Immature natural killer cell (primary cell): ENCODE results near the gene SLC7A6. TPM values are rescaled to one million over a fixed set of nuclear protein-coding genes. Genes with fewer than 3 reads are reported as not detected.

Experiments used
- DNase-seq, 3 donors: peaks; one replicate each; pipeline ENCODE4 v3.0.0; 2022; ENCODE audit warnings: mixed read lengths in 1 of 3
- H3K27ac Mint-ChIP-seq, 6 donors: one replicate each; pipeline ENCODE4 v1.8.0; 2020; ENCODE audit warnings: mixed read lengths in 6 of 6, mild to moderate bottlenecking in 5 of 6, inconsistent platforms in 4 of 6, moderate library complexity in 3 of 6
- H3K27me3 Mint-ChIP-seq, 3 donors: one replicate each; pipeline ENCODE4 v1.8.0; 2020 to 2021; ENCODE audit warnings: low read depth in 3 of 3, mild to moderate bottlenecking in 3 of 3, mixed read lengths in 3 of 3, moderate library complexity in 3 of 3, inconsistent platforms in 1 of 3
- H3K36me3 Mint-ChIP-seq, 3 donors: one replicate each; pipeline ENCODE4 v1.8.0; 2020; ENCODE audit warnings: mixed read lengths in 3 of 3, inconsistent platforms in 2 of 3, mild to moderate bottlenecking in 2 of 3
- H3K4me1 Mint-ChIP-seq, 2 donors: one replicate each; pipeline ENCODE4 v1.8.0; 2020; ENCODE audit warnings: inconsistent platforms in 2 of 2, mild to moderate bottlenecking in 2 of 2, mixed read lengths in 2 of 2, moderate library complexity in 1 of 2
- H3K4me3 Mint-ChIP-seq, 5 donors: one replicate each; pipeline ENCODE4 v1.8.0; 2020; ENCODE audit warnings: mild to moderate bottlenecking in 5 of 5, mixed read lengths in 5 of 5, inconsistent platforms in 3 of 5, moderate library complexity in 3 of 5
- H3K9me3 Mint-ChIP-seq, 6 donors: one replicate each; pipeline ENCODE4 v1.8.0; 2020; ENCODE audit warnings: mild to moderate bottlenecking in 6 of 6, mixed read lengths in 6 of 6, inconsistent platforms in 4 of 6, moderate library complexity in 3 of 6
- polyA plus RNA-seq, 3 donors: library from polyadenylated mRNA; unstranded; fragments of 300-500 nt; fragmentation: Illumina TruSeq; gene quantifications; one replicate each; pipeline ENCODE4 v1.2.3, GENCODE V29; 2021

Gene SLC7A6
- 10 to 100 TPM in 1 of 3 donors, 1 to 10 TPM in 2; 1.9 to 12.8 (median 6.0) TPM for polyA plus RNA-seq

DNA sequence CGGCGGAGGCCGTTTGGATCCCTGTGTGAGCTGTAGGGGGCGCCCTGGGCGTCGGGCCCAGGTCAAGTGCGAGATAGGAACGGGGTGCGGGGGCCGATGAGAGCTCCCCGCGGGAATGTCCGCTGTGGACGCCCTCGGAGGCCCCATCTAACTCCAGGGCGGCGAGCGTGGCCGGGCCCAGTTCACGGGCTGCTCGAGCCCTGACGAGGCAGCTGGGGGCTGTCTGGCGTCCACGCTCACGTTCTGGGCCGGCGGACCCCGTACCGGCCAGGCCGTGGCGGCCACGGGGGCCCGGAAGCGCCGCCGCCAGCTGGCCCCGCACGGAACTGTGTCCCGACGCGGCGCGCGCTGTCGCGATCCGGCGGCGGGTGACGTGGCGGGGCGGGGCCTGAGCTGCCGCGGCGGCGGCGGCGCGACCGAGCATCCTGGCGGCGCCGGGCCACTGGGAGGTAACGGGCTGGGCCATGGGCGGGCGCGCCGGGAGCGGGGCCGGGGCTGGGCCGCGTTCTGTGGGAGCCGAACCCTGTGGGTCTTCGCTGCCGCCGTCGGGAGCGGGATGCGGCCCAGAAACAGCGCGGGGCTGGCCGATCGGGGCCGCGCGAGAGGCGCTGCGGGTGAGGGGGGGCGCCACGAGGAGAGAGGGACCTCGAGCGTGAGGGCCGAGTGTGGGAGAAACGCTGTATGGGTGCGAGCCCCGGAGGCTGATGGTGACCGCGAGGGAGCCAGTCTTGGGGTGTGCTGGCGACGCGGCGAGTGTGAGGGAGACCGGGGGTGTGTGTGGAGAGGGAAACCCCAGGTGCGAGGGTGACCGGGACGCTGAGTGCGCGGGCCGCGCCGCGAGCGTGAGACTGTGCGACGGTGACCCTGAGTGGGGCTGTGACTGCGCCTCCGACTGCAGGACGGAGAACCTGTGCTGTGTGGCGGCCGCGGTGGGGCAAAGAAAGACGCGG is at the start of gene SLC7A6:
Gene SLC7A6 (plus strand): TSS at position 399 of the 950 bp plus-strand sequence. CDS start 10,201 bp downstream, outside the sequence.
- Mint-ChIP-seq H3K9me3 (no peaks in the 10 kb centered on the region), H3K27me3 (peaks cover 9 to 14% (median 11%) of the 10 kb centered on the region in 3 donors), H3K4me3 (peak within 1 kb of the TSS; percentile 95 to 98 (median 96)), H3K36me3 (peaks cover 0 to 4% (median 0%) of the 10 kb centered on the region in 3 donors), H3K27ac (peak within 1 kb of the TSS; percentile 97 to 99 (median 98)), H3K4me1 (peaks cover 38 to 59% of the 10 kb centered on the region in 2 donors)
- DNase-seq = peak; percentile 86 to 89 (median 87)

DNA sequence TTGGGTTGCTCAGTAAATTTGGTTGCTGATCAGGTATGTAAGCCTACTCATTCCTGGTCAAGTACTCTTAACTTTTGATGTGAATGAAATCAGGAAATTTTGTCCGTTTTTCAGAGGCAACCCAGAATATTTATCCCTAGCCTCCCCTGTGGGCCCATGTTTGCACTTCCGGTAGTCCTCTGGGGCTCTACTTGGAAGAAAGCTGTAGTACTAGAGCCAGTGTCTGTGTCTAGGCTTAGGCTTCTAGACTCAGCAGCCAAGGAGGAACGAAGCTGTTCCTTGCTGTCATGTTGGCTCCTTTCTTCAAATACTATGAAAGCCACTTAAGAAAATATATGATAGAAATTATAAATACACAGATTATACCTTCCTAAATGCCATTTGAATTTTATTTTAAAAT is 49.6 kb upstream of the SLC7A6 start:
- H3K9me3 Mint-ChIP-seq = no peaks in the 10 kb centered on the region
- H3K36me3 Mint-ChIP-seq = peaks cover 3 to 13% (median 8%) of the 10 kb centered on the region in 3 donors
- no peak for DNase-seq
- H3K27ac Mint-ChIP-seq = peak overlapping the region in 1 of 6 donors; percentile 59
- H3K4me1 Mint-ChIP-seq = peaks cover 18 to 49% of the 10 kb centered on the region in 2 donors
- peaks cover 5 to 7% (median 6%) of the 10 kb centered on the region in 3 donors for H3K27me3 Mint-ChIP-seq
- no peak overlapping the region for H3K4me3 Mint-ChIP-seq

DNA sequence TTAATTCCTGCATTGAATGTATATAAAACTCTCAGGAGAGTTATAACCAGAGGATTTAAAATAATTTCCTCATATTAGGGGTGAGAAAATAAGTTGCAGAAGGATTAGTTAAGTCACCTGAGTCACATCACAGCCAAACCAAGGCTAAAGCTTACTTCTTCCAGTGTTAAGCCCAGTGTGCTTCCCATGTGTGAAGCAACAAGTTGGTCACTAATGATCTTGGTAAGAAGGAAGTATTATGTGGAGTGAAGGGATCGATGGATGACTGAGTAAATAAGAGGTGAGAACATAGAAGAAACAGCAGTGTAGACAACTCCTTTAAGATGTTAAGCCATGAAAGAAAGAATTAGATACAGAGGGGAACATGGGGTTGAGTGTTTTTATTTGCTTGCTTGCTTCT is 49.0 kb upstream of the SLC7A6 start:
- Mint-ChIP-seq H3K9me3 (no peaks in the 10 kb centered on the region), H3K36me3 (peaks cover 3 to 13% (median 8%) of the 10 kb centered on the region in 3 donors), H3K27me3 (peaks cover 6 to 11% (median 8%) of the 10 kb centered on the region in 3 donors), H3K4me3 (no peak overlapping the region), H3K4me1 (peaks cover 23 to 55% of the 10 kb centered on the region in 2 donors), H3K27ac (peak overlapping the region in 3 of 6 donors; percentile 43 to 79 (median 46))
- no peak for DNase-seq

DNA sequence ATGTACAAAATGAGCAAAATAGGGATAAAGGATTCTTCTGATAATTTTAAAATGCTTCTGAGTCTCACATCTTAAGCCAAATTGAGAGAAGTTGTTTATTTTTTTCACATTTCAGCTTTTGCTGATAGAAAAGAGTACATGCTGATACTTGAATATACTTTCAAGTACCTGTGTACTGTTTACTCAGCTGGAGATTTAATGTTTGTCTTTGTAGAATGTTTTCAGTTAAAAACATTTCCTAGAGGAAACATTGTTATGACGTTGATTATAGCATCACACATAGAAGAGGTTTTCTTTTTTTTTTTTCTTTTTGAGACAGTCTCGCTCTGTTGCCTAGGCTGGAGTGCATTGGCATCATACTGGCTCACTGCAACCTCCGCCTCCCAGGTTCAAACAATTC is 48.1 kb upstream of the SLC7A6 start:
- peaks cover 23 to 59% of the 10 kb centered on the region in 2 donors for H3K4me1 Mint-ChIP-seq
- no peak for DNase-seq
- no peak overlapping the region for H3K4me3 Mint-ChIP-seq
- no peaks in the 10 kb centered on the region for H3K9me3 Mint-ChIP-seq
- peak overlapping the region in 4 of 6 donors; percentile 0 to 54 (median 22) for H3K27ac Mint-ChIP-seq
- H3K36me3 Mint-ChIP-seq = peaks cover 7 to 17% (median 11%) of the 10 kb centered on the region in 3 donors
- peaks cover 6 to 9% (median 8%) of the 10 kb centered on the region in 3 donors for H3K27me3 Mint-ChIP-seq

DNA sequence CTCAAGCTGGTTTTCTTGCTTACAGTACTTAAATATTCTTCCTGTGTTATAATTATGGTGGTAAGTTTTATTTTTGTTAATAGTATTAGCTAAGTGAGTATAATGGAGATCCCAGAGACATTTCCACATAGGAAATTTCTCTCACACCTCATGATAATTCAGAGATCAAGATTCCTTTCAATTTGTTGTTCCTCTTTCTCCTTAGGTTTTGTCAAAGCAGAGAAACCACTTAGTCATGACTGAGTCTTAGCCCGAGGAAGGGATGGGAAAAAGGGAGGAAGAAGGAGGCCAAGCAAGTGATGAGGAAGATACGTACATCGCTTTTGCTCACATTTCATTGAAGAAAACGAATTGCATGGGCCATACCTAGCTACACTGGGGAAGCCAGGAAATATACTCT is 46.8 kb upstream of the SLC7A6 start:
- H3K4me3 Mint-ChIP-seq = no peak overlapping the region
- no peak for DNase-seq
- H3K27ac Mint-ChIP-seq = peak overlapping the region in 4 of 6 donors; percentile 22 to 62 (median 44)
- H3K27me3 Mint-ChIP-seq = peaks cover 4 to 9% (median 7%) of the 10 kb centered on the region in 3 donors
- no peaks in the 10 kb centered on the region for H3K9me3 Mint-ChIP-seq
- H3K36me3 Mint-ChIP-seq = peaks cover 12 to 24% (median 18%) of the 10 kb centered on the region in 3 donors
- peaks cover 17 to 54% of the 10 kb centered on the region in 2 donors for H3K4me1 Mint-ChIP-seq

DNA sequence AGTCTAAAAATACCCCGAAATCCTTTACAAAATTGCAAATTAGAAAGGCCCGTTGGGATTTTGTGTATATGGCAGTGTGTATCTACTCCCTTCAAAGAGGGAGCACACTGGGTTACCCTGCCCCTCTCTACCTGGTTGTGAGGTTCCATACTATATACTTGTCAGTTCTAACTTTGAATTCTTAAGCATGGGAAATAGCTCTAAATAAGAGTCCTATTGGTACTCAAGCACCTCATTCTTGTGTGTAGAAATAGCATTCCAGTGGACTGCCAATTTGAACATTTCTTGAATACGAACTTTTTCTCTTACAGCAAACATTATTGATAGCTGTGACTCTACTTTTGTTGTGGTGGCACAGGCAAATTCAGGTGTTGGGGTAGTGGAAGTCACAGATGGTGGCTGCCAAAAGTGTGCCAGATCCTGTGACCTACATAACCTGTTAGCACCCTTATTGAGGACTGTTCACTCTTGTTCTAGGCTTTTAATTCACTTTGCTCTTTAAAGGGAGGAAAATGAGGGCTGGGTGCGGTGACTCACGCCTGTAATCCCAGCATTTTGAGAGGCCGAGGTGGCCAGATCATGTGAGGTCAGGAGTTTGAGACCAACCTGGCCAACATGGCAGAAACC is 44.5 kb upstream of the SLC7A6 start:
- peaks cover 12 to 40% of the 10 kb centered on the region in 2 donors for H3K4me1 Mint-ChIP-seq
- no peak for DNase-seq
- peaks cover 4 to 9% (median 5%) of the 10 kb centered on the region in 3 donors for H3K27me3 Mint-ChIP-seq
- no peaks in the 10 kb centered on the region for H3K9me3 Mint-ChIP-seq
- H3K36me3 Mint-ChIP-seq = peaks cover 17 to 26% (median 18%) of the 10 kb centered on the region in 3 donors
- no peak overlapping the region for H3K4me3 Mint-ChIP-seq
- H3K27ac Mint-ChIP-seq = peak overlapping the region in 3 of 6 donors; percentile 53 to 60 (median 58)

DNA sequence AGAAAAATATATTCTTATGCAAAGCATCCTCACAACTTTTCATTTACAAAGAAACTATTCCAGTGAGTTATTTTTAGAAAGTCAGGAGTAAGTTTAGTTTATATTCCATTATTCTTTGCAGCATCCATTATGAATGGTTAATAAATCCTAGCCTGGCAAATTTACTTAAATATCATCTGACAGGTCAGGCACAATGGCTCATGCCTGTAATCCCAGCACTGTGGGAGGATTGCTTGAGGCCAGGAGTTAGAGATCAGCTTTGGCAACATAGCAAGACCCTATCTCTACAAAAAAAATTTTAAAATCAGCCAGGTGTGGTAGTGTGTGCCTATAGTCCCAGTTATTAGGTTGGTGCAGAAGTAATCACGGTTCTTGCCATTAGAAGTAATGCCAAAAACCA is 41.3 kb upstream of the SLC7A6 start:
- Mint-ChIP-seq H3K36me3 (peaks cover 10 to 22% (median 14%) of the 10 kb centered on the region in 3 donors), H3K4me3 (no peak overlapping the region), H3K27ac (peak overlapping the region in 1 of 6 donors; percentile 53), H3K4me1 (peaks cover 15 to 36% of the 10 kb centered on the region in 2 donors), H3K9me3 (no peaks in the 10 kb centered on the region), H3K27me3 (peaks cover 2 to 5% (median 4%) of the 10 kb centered on the region in 3 donors)
- no peak for DNase-seq

DNA sequence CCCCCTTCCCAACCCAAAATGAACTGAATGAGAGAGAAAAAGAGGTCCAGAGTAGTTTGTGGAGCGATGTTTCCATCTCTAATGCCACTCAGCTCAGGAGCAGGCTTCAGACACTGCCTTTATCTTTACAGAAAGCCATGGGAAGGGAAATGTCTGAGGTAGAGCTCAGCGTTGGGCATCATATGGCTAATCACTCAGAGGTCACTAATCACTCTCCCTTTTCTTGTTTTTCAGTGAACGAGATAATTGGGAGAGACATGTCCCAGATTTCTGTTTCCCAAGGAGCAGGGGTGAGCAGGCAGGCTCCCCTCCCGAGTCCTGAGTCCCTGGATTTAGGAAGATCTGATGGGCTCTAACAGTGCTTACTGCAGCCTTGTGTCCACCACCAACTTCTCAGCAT is 38.2 kb upstream of the SLC7A6 start:
- Mint-ChIP-seq H3K4me1 (peaks cover 15 to 35% of the 10 kb centered on the region in 2 donors), H3K36me3 (peaks cover 8 to 22% (median 11%) of the 10 kb centered on the region in 3 donors), H3K9me3 (no peaks in the 10 kb centered on the region)

DNA sequence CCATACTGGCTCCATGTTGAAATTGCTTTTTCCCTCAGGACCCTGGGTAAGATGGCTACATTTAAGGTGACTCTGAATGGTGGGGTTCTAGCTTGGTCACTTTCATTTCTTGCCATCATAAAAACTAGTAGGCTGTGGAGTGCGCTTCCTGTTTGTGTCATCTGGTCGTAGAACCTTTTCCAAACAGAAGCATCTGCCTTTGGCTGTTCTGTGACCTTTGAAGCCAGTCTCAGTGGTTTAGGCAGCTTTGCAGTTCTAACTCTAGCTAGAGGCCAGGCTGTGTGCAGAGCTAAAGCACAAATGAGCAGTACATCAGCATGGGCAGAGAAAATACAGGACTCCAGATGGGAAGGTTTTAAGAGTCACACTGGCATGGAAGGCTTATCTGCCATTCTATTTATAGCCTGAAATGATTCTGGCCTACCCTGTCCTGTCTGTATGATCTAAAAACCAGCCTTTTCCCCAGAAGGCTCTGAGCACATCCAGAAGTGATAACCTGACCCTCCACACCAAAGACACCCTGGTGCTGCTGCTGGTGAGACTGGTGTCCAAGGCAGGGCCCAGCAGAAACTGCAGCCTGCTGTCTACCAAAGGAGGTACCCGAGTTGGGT is 37.0 kb upstream of the SLC7A6 start:
- Mint-ChIP-seq H3K27me3 (peaks cover 8 to 12% (median 10%) of the 10 kb centered on the region in 3 donors), H3K27ac (peak overlapping the region in 4 of 6 donors; percentile 31 to 70 (median 53)), H3K4me3 (no peak overlapping the region), H3K4me1 (peaks cover 15 to 29% of the 10 kb centered on the region in 2 donors), H3K9me3 (no peaks in the 10 kb centered on the region), H3K36me3 (peaks cover 0 to 14% (median 6%) of the 10 kb centered on the region in 3 donors)
- no peak for DNase-seq

More for the DNA sequence above, 38.2 kb upstream of the SLC7A6 start:
- Mint-ChIP-seq H3K27me3 (peaks cover 4 to 9% (median 4%) of the 10 kb centered on the region in 3 donors), H3K4me3 (no peak overlapping the region), H3K27ac (peak overlapping the region in 4 of 6 donors; percentile 12 to 49 (median 38))
- no peak for DNase-seq

DNA sequence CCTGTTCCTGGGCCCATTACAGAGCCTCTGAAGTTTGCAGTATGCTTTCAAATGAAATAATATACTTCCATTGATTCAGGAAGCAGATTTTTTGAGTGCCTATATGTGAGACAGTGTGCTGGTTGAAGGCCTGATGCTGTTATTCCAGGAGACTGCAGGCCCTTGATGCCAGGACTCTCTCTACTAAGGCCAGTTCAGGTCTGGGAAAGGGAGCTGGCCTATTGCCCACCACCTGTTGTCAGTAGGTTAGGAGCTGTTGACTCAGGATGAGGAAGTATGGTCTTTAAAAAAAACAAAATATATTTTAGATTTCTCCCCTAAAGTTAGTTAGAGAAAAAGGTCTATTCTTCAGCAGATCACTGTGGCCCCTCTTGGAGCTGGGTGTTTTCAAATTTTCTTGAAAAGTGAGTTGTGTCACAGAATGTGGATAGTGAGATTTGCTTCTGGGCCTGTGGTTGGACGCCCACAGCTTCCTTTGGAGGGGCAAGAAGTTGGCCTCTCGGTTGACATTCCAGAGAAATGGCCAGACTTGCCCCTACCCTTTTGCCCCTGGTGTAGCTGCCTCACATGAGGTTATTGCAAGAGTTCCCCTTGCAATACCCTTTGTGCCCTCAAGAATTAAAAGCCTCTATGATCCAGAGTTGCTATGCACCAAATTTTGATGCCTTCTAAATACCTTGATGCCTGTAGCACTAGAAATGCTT is 36.3 kb upstream of the SLC7A6 start:
- peaks cover 8 to 16% (median 12%) of the 10 kb centered on the region in 3 donors for H3K27me3 Mint-ChIP-seq
- H3K4me3 Mint-ChIP-seq = no peak overlapping the region
- DNase-seq = no peak
- H3K36me3 Mint-ChIP-seq = peaks cover 0 to 10% (median under 1%) of the 10 kb centered on the region in 3 donors
- no peaks in the 10 kb centered on the region for H3K9me3 Mint-ChIP-seq
- H3K27ac Mint-ChIP-seq = peak overlapping the region in 5 of 6 donors; percentile 52 to 77 (median 70)
- H3K4me1 Mint-ChIP-seq = peaks cover 15 to 29% of the 10 kb centered on the region in 2 donors

DNA sequence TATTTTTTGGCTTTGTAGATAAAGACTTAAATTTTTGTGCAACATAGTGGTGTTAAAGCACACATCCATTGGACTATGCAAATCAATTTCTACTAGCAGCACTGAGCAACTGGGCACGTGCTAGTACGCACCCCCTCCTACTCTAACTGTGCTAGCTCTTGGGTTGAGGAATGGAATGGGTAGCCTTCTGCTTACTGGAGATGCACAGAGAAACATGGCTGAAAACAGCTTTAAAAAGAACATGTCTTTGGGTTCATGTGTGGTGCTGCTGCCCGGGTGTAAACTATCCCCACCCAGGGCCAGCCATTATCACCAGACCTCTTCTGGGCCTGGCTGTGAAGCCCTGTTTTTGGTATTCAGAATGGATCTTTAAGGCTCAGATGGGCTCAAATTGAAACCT is 35.7 kb upstream of the SLC7A6 start:
- Mint-ChIP-seq H3K27me3 (peaks cover 8 to 18% (median 12%) of the 10 kb centered on the region in 3 donors), H3K4me1 (peaks cover 15 to 35% of the 10 kb centered on the region in 2 donors), H3K9me3 (no peaks in the 10 kb centered on the region), H3K4me3 (no peak overlapping the region), H3K27ac (peak overlapping the region in 3 of 6 donors; percentile 10 to 56 (median 55)), H3K36me3 (peaks cover 0 to 10% (median 0%) of the 10 kb centered on the region in 3 donors)
- DNase-seq = no peak

DNA sequence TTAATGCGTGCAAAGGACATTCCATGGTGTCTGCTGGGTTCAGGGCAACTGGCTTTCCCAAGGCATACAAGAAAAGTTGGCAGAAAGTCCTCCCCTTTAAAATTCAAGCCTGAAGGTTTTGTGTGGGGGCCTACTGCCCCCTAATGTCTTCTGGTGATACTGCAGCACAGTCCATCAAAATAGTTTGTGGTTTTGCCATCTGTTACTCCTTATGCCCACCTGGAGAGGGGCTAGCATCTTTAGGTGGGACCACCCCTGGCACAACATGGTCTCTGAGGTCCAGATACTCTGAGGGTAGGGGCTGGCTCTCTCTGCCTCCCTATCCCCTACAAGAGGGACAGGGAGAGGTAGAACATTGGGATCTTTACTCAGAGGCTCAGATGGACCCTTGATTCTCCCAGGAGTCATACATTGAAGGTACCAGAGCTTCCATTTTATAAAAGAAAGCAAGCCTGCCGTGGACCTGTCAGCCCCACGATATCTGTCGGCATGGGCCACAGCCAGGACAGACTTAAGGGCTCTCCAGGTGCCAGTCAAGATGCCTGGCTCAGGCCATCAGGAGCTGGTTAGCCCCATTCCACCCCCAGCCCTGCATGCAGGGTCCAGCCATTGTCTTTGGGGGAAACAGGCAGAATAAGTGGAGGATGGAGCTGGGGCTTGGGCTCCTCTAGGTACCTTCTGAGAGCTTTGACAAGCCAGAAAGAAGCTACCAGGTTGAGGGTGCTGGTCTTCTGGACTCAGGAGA is 34.7 kb upstream of the SLC7A6 start:
- H3K4me1 Mint-ChIP-seq = peaks cover 18 to 40% of the 10 kb centered on the region in 2 donors
- H3K9me3 Mint-ChIP-seq = no peaks in the 10 kb centered on the region
- peaks cover 0 to 10% (median 0%) of the 10 kb centered on the region in 3 donors for H3K36me3 Mint-ChIP-seq
- peak; percentile 34 to 54 (median 41) for DNase-seq
- H3K27me3 Mint-ChIP-seq = peaks cover 8 to 23% (median 16%) of the 10 kb centered on the region in 3 donors
- H3K4me3 Mint-ChIP-seq = no peak overlapping the region
- peak overlapping the region; percentile 7 to 80 (median 63) for H3K27ac Mint-ChIP-seq
